K562 (cell line): ENCODE data around the gene ABHD16A. TPM values are rescaled to one million over a fixed set of nuclear protein-coding genes. Genes with fewer than 3 reads are reported as not detected.

Experiments
- CBX2 ChIP-seq: fragments of 200-600 bp; sonication (generic); IDR thresholded peaks from one replicate; pipeline ENCODE4 v1.6.1; 2012; ENCODE audit warnings: mild to moderate bottlenecking, low read length, inconsistent platforms; ENCODE audit not compliant: insufficient read depth, poor library complexity, severe bottlenecking
- ETV5 ChIP-seq: sonication (generic); formaldehyde crosslinking; IDR thresholded peaks from 2 replicates; pipeline ENCODE4 v1.4.0; 2020; ENCODE audit warnings: low read depth, mild to moderate bottlenecking, missing genetic modification reagents
- FOXK2 ChIP-seq, 2 experiments: fragments of 450-650 bp; IDR thresholded peaks in 1 of 2; conservative IDR thresholded peaks in 1 of 2; 2 replicates each; pipeline ENCODE4 v1.6.1; 2016; ENCODE audit warnings: low read depth in 2 of 2, mild to moderate bottlenecking in 1 of 2
- JUN ChIP-seq, 2 experiments: sonication (generic) in 1 of 2; formaldehyde crosslinking in 1 of 2; IDR thresholded peaks; 2 replicates each; pipeline versions ENCODE4 v1.6.1 to v1.8.0; 2012 to 2022; ENCODE audit warnings: borderline replicate concordance in 2 of 2, mild to moderate bottlenecking in 2 of 2, improper control_type of control experiment in 1 of 2, low read depth in 1 of 2, low read length in 1 of 2, missing genetic modification reagents in 1 of 2
- PRMT5 ChIP-seq: sonication (generic); formaldehyde crosslinking; IDR thresholded peaks from 2 replicates; pipeline ENCODE4 v1.5.0; 2020; ENCODE audit warnings: missing genetic modification reagents
- SMARCA5 ChIP-seq: fragments of 450-650 bp; IDR thresholded peaks from 2 replicates; pipeline ENCODE4 v1.6.1; 2016
- SMARCE1 ChIP-seq: fragments of 450-650 bp; IDR thresholded peaks from 2 replicates; pipeline ENCODE4 v1.7.1; 2016; ENCODE audit warnings: mild to moderate bottlenecking
- ZNF174 ChIP-seq: fragments of 250-450 bp; sonication (Bioruptor Pico); IDR thresholded peaks from 2 replicates; pipeline ENCODE4 v1.4.0; 2020; ENCODE audit warnings: mild to moderate bottlenecking
- polyA plus RNA-seq, 8 experiments: library from polyadenylated mRNA; depleted of rRNA in 4 of 8; stranded (reverse) in 5 of 8; unstranded in 3 of 8; fragments of >200 nt; fragmentation: Nextera tagmentation in 2 of 8; fragmentation: Illumina TruSeq in 1 of 8; extraction: Ambion mirVana in 2 of 8; extraction: Trizol in 1 of 8; gene quantifications; 2 replicates each; pipeline versions ENCODE4 v1.2.1 to v1.2.3, GENCODE V29; 2011 to 2014; ENCODE audit warnings: inconsistent platforms in 1 of 8, missing spikeins in 1 of 8
- total RNA-seq, 7 experiments: library from RNA; depleted of rRNA in 6 of 7; stranded (reverse); fragments of >200 nt in 6 of 7; fragmentation: Illumina TruSeq in 2 of 7; extraction: Trizol in 2 of 7; gene quantifications; 2 replicates each; pipeline versions ENCODE4 v1.2.1 to v1.2.3, GENCODE V29; 2011 to 2021; ENCODE audit warnings: low replicate concordance in 1 of 7
- TF ChIP-seq, protein P1 (sequence below): sonication (generic); formaldehyde crosslinking; IDR thresholded peaks from 2 replicates; pipeline ENCODE4 v1.8.1; 2023; ENCODE audit warnings: mild to moderate bottlenecking, missing genetic modification reagents
- TF ChIP-seq, protein P2 (sequence below): fragments of 250-450 bp; sonication (Bioruptor Pico); IDR thresholded peaks from 2 replicates; pipeline ENCODE4 v1.5.0; 2020; ENCODE audit warnings: mild to moderate bottlenecking
- TF ChIP-seq, protein P3 (sequence below), 2 experiments: fragments of 450-650 bp in 1 of 2; sonication (generic) in 1 of 2; formaldehyde crosslinking in 1 of 2; IDR thresholded peaks; 2 replicates each; pipeline versions ENCODE4 v1.7.1 to v1.9.0; 2016 to 2022; ENCODE audit warnings: inconsistent platforms in 1 of 2, mild to moderate bottlenecking in 1 of 2, missing genetic modification reagents in 1 of 2

ABHD16A gene
- total and polyA plus RNA-seq, 9 of the 15 experiments (the other 6 are each of a cell fraction or from before 2014, with no cell fraction given), result 25.8 to 120 (median 81.6) TPM

DNA sequence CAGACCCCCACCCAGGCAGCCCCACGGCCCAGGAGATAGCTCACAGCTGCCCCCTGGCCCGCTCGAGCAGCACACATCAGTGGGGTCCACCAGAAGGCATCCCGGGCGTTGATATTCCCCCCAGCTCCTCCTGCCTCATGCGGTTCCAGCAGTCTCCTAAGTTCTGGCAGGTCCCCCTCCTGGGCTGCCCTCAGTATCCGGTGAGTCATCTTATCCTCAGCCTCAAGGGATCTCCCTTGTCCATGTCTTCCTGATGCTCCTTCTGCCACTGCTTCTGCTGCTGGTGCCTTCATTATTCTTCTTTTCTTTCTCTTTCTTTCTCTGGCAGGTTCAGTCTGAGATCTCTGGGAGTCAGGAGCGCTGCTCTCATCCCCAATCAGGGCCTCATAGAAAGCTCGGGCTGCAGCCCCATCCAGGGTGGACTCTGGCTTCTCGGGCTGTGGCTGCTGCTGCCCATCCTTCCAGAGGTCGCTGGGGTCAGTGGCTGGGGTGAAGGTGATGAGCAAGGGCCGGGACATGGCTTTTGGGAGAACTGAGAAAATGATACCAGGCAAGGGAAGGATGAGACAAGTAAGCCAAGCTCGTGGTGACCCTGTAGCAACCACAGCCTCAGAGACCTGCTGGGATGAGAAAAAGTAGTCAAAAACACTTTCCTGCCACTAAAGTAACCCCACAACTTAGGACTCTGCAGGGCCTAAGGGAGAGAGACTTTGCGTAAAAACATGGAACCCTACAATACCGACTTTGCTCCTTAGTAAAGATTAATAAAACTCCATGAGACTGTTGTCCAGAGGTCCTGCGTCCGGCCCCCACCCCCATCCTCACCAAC is 38.9 kb downstream of the ABHD16A start (continued):
- TF ChIP-seq ZNF174 (CRISPR knock-in tag), result no peak
- TF ChIP-seq SMARCA5, result peak; percentile 74
- no peak for TF ChIP-seq CBX2
- TF ChIP-seq FOXK2 (conservative IDR thresholded peaks at IDR 0.05 in 1 of 2, IDR thresholded peaks at IDR 0.05 in 1 of 2; ENCODE audit: low read depth in 2 of 2), result peak in 1 of 2 experiments; percentile 31; a peak in 1 of 4 replicates
- TF ChIP-seq, protein P1, sequence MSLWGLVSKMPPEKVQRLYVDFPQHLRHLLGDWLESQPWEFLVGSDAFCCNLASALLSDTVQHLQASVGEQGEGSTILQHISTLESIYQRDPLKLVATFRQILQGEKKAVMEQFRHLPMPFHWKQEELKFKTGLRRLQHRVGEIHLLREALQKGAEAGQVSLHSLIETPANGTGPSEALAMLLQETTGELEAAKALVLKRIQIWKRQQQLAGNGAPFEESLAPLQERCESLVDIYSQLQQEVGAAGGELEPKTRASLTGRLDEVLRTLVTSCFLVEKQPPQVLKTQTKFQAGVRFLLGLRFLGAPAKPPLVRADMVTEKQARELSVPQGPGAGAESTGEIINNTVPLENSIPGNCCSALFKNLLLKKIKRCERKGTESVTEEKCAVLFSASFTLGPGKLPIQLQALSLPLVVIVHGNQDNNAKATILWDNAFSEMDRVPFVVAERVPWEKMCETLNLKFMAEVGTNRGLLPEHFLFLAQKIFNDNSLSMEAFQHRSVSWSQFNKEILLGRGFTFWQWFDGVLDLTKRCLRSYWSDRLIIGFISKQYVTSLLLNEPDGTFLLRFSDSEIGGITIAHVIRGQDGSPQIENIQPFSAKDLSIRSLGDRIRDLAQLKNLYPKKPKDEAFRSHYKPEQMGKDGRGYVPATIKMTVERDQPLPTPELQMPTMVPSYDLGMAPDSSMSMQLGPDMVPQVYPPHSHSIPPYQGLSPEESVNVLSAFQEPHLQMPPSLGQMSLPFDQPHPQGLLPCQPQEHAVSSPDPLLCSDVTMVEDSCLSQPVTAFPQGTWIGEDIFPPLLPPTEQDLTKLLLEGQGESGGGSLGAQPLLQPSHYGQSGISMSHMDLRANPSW (CRISPR knock-in tag), result 0 out of 2 replicates have a peak, but pooled peaks have one; percentile 44
- TF ChIP-seq, protein P2, sequence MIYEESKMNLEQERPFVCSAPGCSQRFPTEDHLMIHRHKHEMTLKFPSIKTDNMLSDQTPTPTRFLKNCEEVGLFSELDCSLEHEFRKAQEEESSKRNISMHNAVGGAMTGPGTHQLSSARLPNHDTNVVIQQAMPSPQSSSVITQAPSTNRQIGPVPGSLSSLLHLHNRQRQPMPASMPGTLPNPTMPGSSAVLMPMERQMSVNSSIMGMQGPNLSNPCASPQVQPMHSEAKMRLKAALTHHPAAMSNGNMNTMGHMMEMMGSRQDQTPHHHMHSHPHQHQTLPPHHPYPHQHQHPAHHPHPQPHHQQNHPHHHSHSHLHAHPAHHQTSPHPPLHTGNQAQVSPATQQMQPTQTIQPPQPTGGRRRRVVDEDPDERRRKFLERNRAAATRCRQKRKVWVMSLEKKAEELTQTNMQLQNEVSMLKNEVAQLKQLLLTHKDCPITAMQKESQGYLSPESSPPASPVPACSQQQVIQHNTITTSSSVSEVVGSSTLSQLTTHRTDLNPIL (CRISPR knock-in tag), result no peak
- TF ChIP-seq, protein P3, sequence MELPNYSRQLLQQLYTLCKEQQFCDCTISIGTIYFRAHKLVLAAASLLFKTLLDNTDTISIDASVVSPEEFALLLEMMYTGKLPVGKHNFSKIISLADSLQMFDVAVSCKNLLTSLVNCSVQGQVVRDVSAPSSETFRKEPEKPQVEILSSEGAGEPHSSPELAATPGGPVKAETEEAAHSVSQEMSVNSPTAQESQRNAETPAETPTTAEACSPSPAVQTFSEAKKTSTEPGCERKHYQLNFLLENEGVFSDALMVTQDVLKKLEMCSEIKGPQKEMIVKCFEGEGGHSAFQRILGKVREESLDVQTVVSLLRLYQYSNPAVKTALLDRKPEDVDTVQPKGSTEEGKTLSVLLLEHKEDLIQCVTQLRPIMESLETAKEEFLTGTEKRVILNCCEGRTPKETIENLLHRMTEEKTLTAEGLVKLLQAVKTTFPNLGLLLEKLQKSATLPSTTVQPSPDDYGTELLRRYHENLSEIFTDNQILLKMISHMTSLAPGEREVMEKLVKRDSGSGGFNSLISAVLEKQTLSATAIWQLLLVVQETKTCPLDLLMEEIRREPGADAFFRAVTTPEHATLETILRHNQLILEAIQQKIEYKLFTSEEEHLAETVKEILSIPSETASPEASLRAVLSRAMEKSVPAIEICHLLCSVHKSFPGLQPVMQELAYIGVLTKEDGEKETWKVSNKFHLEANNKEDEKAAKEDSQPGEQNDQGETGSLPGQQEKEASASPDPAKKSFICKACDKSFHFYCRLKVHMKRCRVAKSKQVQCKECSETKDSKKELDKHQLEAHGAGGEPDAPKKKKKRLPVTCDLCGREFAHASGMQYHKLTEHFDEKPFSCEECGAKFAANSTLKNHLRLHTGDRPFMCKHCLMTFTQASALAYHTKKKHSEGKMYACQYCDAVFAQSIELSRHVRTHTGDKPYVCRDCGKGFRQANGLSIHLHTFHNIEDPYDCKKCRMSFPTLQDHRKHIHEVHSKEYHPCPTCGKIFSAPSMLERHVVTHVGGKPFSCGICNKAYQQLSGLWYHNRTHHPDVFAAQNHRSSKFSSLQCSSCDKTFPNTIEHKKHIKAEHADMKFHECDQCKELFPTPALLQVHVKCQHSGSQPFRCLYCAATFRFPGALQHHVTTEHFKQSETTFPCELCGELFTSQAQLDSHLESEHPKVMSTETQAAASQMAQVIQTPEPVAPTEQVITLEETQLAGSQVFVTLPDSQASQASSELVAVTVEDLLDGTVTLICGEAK (IDR thresholded peaks at IDR 0.05), result no peak
- TF ChIP-seq, protein P3 (CRISPR knock-in tag; IDR thresholded peaks at IDR 0.05), result no peak
- peak; percentile 99 for TF ChIP-seq JUN (IDR thresholded peaks at IDR 0.05; ENCODE audit: borderline replicate concordance, low read depth, low read length)
- TF ChIP-seq JUN (CRISPR knock-in tag; IDR thresholded peaks at IDR 0.05; ENCODE audit: borderline replicate concordance), result peak; percentile 73; the same call in 1 of the 2 replicates
- no peak for TF ChIP-seq PRMT5
- TF ChIP-seq SMARCE1, result peak; percentile 94
- peak; percentile 98 for TF ChIP-seq ETV5 (CRISPR knock-in tag)
